ENCODE results near the gene NCL. TPM values are rescaled to one million over a fixed set of nuclear protein-coding genes. Genes with fewer than 3 reads are reported as not detected.

The NCL gene, protein sequence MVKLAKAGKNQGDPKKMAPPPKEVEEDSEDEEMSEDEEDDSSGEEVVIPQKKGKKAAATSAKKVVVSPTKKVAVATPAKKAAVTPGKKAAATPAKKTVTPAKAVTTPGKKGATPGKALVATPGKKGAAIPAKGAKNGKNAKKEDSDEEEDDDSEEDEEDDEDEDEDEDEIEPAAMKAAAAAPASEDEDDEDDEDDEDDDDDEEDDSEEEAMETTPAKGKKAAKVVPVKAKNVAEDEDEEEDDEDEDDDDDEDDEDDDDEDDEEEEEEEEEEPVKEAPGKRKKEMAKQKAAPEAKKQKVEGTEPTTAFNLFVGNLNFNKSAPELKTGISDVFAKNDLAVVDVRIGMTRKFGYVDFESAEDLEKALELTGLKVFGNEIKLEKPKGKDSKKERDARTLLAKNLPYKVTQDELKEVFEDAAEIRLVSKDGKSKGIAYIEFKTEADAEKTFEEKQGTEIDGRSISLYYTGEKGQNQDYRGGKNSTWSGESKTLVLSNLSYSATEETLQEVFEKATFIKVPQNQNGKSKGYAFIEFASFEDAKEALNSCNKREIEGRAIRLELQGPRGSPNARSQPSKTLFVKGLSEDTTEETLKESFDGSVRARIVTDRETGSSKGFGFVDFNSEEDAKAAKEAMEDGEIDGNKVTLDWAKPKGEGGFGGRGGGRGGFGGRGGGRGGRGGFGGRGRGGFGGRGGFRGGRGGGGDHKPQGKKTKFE
- polyA plus RNA-seq (ENCODE audit: insufficient read length in 12 of 12), result 1,000 to 10,000 TPM in 1 of 12 donors, 100 to 1,000 TPM in 11; 292 to 1,067 (median 719) TPM
- long read RNA-seq, donor 1, full-length matches to known transcripts, result 39 of 6,529 reads
- long read RNA-seq, donor 1, partial matches to known transcripts, result 6,241 of 6,529 reads
- long read RNA-seq, donor 1, other reads (novel, unspliced or antisense), result 249 of 6,529 reads
- long read RNA-seq, donor 2, full-length matches to known transcripts, result 50 of 2,589 reads
- long read RNA-seq, donor 2, partial matches to known transcripts, result 2,297 of 2,589 reads
- long read RNA-seq, donor 2, other reads (novel, unspliced or antisense), result 242 of 2,589 reads
- long read RNA-seq, donor 3, full-length matches to known transcripts, result 34 of 955 reads
- long read RNA-seq, donor 3, partial matches to known transcripts, result 828 of 955 reads
- long read RNA-seq, donor 3, other reads (novel, unspliced or antisense), result 93 of 955 reads
- long read RNA-seq, donor 4, full-length matches to known transcripts, result 23 of 683 reads
- long read RNA-seq, donor 4, partial matches to known transcripts, result 613 of 683 reads
- long read RNA-seq, donor 4, other reads (novel, unspliced or antisense), result 47 of 683 reads
- long read RNA-seq, donor 5, full-length matches to known transcripts, result 54 of 3,104 reads
- long read RNA-seq, donor 5, partial matches to known transcripts, result 2,922 of 3,104 reads
- long read RNA-seq, donor 5, other reads (novel, unspliced or antisense), result 128 of 3,104 reads
- long read RNA-seq, donor 6, full-length matches to known transcripts, result 33 of 1,011 reads
- long read RNA-seq, donor 6, partial matches to known transcripts, result 895 of 1,011 reads
- long read RNA-seq, donor 6, other reads (novel, unspliced or antisense), result 83 of 1,011 reads
- long read RNA-seq, donor 7, full-length matches to known transcripts, result 38 of 855 reads
- long read RNA-seq, donor 7, partial matches to known transcripts, result 727 of 855 reads
- long read RNA-seq, donor 7, other reads (novel, unspliced or antisense), result 90 of 855 reads
- long read RNA-seq, donor 8, full-length matches to known transcripts, result 67 of 1,797 reads
- long read RNA-seq, donor 8, partial matches to known transcripts, result 1,646 of 1,797 reads
- long read RNA-seq, donor 8, other reads (novel, unspliced or antisense), result 84 of 1,797 reads
- long read RNA-seq, donor 9, full-length matches to known transcripts, result 35 of 1,831 reads
- long read RNA-seq, donor 9, partial matches to known transcripts, result 1,748 of 1,831 reads
- long read RNA-seq, donor 9, other reads (novel, unspliced or antisense), result 48 of 1,831 reads
- long read RNA-seq, donor 10, full-length matches to known transcripts, result 53 of 1,545 reads
- long read RNA-seq, donor 10, partial matches to known transcripts, result 1,346 of 1,545 reads
- long read RNA-seq, donor 10, other reads (novel, unspliced or antisense), result 146 of 1,545 reads
- long read RNA-seq, donor 11, full-length matches to known transcripts, result 71 of 2,983 reads
- long read RNA-seq, donor 11, partial matches to known transcripts, result 2,821 of 2,983 reads
- long read RNA-seq, donor 11, other reads (novel, unspliced or antisense), result 91 of 2,983 reads

DNA sequence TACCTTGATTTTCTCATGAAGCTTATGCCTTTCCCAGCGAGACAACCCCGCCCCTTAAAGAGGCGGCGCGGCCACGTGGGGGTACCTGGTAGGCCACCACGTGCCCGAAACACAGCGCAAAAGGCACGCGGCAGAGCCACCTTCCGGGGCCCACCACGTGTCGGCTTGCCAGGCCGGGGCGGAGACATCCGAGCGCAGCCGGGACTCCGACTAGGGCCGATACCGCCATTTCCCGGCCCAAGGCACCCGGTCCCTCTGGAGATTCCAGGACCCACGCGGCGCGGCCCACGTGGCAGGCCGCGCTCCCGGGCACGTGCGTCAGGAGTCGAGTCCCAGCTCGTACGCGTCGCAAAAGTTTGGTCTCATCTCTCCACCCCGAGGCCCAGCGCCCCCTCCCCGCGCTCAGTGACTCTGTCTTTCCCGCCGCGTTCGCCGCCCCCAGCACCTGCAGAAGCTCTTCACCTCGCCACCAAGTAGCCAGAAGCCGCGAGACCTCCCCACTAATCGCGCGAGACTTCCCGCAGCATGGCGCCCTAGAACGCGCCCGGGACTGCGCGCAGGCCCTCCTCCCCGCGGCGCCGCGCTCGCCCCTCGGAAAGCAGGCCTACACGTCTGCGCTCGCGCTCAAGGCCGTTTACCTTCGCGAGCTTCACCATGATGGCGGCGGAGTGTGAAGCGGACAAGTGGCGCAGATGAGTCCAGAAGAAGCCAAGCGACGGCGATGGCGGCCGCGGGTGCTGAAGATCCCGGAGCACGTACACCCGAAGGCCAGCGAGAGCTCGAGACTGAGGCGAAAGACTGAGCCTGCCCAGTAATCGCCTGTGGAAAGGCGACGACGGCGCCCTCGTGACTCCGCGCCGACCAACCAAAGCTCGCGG, at the start of gene NCL:
NCL (minus strand) TSS at position 787 of the 878 bp plus-strand sequence; CDS start at position 656, 131 bp downstream.
- DNase-seq, result peak; percentile 92

DNA sequence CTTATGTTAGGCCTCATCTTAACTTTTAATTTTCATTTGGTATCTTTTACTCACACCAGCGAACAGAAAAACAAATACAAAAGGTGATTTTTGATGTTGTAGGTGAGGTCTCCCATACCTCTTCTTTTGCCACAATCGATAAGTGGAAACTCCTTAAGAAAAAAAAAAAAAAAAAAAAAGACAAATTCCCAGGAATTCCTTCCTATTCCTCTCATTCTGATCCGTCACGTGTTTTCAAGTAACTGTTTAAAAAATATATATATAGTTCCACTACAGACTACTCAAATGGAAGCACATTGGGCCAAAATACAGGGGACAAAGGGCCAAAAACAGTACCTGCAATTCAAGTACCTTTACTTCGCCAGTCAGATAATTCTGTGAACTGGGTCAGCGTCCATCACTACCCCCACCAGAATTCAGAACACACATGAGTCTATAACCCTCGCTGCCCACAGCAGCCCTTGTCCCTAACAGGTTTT, 49.5 kb upstream of the NCL start:
- DNase-seq, result no peak

DNA sequence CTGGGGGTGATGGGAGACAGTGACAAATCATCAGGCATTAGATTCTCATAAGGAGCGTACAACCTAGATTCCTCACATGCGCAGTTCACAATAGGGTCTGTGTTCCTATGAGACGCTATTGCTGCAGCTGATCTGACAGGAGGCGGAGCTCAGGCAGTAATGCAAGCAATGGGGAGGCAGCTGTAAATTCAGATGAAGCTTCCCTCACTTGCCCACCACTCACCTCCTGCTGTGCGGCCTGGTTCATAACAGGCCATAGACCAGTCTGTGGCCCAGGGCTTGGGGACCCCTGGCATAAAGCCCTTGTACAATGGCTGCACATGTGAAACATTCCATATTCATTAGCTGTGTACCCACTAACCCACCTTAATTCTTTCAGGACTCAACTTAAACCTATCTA, 47.9 kb upstream of the NCL start:
- no peak for DNase-seq

DNA sequence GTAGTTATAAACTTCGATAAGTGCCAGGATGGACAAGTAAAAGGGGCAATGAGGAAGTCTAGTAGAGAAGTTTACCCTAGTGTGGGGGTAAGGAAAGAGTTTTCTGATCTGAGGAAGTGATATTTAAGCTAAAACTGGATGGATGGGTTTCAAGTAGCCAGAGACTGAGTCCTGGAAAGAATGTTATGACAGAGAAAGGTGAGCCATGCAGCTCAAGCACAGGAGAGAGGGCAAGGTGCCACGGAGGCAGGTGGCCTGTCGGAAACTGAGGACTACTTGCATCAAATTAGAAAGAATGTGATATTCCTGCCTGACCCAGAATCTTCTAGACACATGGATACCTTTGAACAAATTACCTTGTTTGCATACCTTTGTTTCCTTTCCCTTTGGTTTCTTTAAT, 39.5 kb upstream of the NCL start:
- no peak for DNase-seq

DNA sequence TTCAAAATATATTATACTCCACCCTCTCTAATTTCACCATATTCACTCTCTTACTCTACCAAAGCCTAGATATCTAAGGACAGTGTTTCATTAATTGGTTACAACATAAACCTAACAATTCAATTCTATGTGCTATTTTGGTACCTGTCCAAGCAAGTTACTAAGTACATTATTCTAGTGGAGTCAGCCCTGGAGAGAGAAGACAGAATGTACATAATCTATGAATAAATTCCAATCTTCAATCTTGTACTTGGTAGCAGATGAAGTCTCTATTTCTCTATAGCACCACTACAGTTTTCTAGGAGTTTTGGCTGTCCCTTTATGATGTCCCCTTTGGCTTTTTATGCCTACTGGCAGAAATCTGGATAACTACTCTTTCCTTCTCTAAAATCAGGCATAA, 38.3 kb upstream of the NCL start:
- DNase-seq, result no peak

DNA sequence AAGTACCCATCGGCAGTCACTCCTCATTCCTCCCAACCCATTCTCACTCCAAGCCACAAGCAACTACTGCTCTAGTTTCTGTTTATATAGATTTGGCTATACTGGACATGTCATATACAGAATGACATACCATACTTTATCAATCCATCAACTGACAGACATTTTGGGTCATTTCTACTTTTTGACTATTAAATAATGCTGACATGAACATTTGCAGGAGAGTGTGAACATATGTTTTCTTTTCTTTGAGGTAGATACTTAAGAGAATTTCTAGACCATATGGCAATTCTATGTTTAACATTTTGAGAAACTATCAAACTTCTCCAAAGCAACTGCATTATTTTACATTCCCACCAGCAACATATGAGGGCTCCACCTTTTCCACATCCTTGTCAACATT, 33.4 kb upstream of the NCL start:
- DNase-seq, result no peak

DNA sequence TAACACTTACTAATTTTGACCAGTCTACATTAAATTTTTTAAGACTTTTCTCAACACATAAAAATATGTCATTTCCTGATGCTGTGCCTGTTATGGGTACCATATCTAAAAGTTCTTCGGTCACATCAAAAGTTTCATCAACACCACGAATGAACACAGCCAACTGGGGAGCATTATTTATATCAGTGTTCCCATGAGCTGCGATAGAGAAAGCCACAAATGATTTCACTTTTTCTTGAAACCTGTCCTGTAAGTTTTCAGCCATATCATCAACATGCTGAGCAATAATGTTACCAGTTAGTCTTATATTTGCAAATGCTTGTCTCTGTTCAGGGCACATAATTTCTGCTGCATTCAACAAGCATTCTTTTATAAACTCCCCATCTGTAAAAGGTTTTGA, 30.4 kb upstream of the NCL start:
- DNase-seq, result no peak

DNA sequence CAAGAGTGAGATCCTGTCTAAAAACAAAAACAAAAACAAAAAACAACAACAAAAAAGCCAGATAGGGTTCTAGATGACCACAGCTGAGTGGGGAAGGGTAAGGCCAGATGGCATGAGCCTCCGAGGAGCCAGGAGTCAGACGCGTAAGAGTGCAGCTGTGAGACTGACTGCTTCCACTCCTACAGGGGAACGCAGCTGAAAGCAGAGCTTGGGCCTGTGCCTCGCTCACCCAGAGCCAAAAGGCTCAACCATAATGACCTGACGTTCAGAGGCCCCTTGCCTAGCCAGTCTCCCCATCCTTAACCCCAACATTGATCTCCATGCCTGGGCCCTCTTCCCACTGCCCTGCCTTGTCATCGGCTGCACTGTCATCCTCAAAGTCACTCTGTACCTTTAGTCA, 26.5 kb upstream of the NCL start:
- no peak for DNase-seq

DNA sequence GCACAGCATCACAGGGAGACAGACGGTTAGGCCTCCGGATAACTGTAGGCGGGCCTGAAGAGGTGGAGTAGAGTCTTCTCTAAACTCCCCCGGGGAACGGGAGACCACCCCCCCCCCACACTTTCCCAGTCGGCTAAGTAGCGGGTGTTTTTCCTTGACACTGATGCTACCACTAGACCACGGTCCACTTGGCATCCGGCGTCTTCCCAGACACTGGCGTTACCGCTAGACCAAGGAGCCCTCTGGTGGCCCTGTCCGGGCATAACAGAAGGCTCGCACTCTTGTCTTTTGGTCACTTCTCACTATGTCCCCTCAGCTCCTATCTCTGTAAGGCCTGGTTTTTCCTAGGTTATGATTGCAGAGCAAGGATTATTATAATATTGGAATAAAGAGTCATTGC, 25.7 kb upstream of the NCL start:
- DNase-seq, result no peak

DNA sequence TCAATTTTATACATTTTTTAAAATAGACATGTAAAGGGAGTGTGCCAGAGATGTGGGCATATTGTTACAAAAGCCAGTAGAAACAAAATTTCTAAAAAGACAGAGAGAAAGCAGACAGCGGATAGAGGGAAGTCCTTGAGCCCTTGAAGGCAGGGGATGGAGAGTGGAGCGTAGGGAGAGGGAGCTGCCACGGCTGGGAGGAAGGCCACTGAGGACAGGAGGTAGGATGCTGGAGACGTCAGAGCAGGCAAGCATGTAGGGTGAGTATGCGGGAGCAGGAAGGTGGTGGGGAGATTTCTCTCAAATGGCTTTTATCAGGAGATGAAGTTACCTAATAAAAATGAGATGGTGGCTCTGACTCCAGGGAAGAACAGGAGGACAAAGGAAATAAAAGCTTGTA, 24.0 kb upstream of the NCL start:
- no peak for DNase-seq

DNA sequence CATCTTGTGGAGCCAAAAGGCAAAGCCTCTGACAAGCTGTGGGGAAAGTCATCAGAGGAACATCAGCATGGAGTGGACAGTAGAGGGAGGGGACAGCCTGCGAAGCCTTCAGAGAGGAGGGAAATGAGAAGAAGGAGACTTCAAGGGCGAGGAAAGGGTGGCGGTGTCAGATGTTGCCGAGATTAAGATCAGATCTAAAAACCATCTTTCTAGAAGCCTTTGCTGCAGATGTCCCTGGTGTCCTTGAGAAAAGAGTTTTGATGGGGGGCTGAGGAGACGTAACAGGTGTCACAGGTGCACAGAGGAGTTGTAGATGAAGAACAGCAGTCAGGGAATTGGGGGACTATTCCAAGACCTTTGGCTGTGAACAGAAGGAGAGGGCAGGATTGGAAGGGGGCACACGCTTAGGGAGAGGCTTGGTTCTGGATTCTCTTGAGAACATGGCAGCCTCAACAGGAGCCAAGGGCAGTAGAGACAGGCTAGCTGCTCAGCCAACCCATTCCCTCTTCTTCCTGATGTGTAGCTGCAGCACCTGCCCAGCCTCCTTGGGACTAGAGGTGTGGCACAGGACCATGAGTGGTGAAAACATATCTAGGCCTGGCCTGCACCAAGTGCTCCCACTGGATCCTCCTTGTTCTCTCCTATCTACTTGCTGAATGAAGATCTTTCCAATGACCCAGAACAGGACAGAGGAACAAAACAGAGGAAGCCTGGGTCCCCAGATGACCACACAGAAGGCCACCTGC, 22.7 kb upstream of the NCL start:
- no peak for DNase-seq

DNA sequence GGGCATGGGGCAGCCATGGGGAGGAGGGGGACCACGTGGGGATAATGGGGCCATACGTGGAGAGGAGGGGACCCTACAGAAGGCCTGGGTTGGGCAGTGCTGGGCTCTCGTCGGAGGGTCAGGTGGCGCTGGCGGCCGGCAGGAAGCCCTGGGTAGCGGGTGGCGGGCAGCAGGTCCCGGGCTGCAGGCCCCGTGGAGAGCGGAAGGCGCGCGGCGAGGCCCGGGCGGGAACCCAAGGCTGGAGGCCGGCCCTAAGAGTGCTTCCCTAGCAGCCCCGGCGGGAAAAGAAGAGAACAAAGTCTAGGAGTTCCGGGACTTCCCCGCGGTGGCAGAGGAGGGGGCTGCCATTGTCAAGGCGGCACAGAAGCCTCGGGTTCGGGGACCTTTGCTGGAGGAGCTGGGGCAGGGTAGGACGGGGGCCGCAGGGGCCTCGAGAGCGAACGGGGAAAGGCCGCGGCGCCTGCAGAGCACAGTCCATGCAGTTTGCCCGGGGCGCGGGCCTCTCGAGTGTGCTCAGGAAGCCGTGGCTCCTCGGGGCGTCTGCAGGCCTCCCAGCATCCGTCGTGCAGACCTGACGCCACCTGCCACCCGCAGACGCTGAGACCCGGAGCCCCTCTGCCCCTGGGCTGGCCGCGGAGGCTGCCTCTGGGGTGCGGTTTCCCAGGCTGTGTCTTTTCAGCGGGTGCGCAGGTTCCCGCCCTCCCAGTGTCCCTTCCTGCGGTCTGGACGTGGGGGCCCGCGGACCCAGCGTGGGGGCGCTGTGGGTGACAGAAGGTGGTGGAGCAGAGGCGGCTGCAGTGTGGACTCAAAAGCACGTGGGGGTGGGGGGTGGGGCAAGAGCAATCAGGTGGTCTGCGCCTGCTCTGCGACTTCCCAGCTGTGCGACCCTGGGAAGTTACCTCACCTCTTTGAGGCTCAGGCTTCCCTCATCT, 19.4 kb upstream of the NCL start:
- peak; percentile 23 for DNase-seq

DNA sequence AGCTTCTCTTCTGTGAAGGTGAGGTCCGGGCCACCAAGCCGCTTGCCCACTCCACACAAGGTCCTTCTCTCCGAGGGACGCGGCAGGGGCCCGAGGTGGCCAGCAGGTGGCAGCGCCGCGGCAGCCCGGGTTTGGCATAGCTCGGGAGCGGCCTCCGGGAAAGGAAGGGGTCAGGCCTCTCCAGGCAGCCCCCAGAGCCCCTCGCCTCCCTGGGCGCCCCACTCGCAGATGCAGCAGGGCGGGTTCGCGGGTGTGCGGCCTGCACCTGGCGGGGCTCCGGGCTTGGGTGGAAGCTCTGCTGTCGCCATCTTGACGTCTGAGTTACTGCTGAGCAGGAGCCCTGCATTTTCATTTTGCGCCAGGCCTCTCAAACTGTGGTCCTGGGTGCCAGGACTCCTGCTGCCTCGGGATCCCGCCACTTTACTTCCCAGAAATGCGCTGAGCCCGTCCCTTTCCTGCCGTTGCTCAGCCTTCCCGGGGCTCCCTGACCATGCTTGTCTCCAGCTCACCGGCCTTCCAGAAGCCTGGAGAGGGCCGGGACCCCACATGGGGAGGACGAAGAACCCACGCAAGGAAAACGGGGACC, 18.6 kb upstream of the NCL start:
- peak; percentile 58 for DNase-seq

DNA sequence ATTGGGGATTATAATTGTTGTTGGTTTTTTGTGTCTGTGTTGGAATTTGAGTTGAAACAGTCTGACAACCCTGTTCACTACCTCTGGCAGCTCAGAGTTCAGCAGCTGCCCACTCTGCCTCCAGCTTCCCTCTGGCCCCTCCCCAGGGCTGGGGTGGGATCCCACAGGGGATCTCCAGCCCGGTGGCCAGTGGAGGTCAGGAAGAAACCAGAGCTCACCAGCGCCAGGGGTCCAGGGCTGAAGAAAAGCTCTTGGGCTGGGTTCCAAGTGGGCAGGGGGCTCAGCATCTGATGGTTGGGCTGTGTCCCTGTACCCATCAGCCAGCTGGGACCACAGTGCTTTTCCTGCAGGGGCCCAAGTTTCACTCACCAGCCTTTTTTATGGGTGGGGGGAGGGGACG, 16.5 kb upstream of the NCL start:
- DNase-seq, result no peak

DNA sequence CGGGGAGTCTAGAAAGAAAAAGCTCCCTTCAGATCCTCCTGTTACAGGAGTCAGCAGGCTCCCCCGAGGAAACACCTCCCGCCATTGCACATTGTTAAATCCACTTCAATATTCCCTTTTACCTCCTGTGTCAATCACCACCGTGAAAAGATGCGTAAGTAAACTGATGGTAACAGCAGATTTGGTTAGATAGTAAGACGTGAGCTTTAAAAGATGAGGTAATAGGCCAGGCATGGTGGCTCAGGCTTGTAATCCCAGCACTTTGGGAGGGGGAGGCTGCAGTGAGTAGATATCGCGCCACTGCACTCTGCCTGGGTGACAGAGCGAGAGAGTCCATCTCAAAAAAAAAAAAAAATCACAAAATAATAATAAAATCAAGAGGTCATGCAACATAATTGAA, 15.2 kb upstream of the NCL start:
- DNase-seq, result no peak

DNA sequence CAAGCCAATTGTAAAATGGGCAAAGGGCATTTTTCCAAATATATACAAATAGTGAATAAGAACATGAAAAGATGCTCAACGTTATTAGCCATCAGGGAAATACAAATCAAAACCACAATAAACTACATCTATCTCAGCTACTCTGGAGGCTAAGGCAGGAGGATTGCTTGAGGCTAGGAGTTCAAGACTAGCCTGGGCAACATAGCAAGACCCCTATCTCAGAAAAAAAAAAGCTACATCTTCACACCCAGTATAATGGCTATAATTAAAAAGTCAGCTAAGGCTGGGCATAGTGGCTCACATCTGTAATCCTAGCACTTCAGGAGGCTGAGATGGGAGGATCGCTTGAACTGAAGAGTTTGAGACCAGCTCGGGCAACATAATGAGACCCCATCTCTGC, 12.6 kb upstream of the NCL start:
- DNase-seq, result no peak

All from muscle of arm (tissue), 14 donors.